IPS-NIHi7 (cell line): ENCODE data around the gene ECM2.
A peak's percentile ranks its signal among the peaks of the same experiment; 100 is the strongest.

Experiments
- DNase-seq: peaks from one replicate; pipeline ENCODE4 v3.0.0; 2012; ENCODE audit warnings: mixed read lengths; ENCODE audit errors: extremely low spot score

Gene ECM2

DNA sequence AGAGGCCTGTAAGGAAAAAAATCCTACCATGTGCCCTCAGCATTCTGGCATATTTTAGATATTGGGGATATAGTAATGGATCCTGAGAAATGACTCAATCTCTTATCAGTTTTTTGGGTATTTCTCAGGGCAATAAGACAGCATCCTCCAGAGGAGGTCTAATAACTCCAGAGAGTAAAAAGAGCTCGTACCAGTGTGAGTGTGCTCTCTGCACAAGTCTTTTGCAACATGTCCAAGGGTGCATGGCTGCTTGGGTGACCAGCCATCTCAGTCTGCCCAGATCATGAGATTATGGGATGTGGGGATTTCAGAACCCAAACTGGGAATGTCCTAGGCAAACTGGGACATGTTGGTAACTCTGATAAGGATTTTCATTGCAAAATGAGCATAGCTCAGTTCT lies 68.7 kb downstream of the ECM2 start:
- no peak for DNase-seq

GRCh38 chr9:92463984-92464383 lies 71.8 kb downstream of the ECM2 start:
- DNase-seq, result no peak

DNA sequence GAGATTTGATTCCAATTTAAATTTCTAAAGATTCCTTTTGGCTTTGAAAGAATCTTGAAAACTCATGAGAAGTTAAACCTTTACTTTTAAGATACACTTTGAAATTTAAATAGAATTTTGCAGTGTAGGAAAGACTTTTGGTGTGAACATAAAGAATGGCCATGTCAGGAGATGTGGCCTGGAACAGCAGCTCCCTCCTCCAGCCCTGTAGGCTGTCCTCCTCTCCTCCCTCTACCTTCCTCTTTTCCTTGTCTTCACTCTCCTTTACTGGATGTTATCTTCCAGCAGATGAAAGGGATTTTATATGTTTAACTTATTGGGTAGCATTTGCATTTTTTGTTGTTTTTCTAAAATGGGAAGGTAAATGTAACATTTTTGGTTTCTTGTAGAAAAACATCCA lies 72.4 kb downstream of the ECM2 start:
- no peak for DNase-seq

DNA sequence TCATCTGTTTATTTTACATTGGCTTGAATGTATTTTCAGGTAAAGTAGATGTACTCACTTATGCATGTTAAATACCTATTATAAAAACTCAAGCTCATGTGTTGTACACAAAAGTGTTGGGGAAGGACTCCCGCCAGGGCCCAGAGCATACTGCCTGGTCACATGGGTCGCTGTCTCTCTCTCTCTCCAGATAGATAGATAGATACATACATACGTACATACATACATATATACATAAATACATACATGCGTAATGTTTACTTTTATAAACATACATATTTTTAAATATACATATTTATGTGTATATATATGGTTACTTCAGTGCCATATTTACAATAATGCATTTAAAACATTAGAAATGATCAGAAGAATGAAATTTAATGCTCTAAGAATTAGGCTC lies 78.2 kb downstream of the ECM2 start:
- DNase-seq, result no peak

DNA sequence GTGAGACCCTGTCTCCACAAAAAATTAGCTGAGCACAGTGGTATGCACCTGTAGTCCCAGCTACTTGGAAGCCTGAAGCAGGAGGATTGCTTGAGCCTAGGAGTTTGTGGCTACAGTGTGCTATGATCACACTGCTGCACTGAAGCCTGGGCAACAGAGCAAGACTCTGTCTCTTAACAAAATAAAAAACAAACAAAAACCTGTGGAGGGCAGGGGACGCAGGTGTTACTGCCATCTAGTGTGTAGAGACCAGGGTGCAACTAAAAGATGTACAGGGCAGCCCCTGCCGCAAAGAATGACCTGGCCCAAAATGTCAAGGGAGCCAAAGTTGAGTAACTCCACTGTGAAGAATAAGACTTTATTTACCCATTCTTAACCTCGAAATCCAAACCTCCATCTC lies 80.6 kb downstream of the ECM2 start:
- peak; percentile 56 for DNase-seq

- no peak for DNase-seq
These were observed 89.3 kb downstream of the ECM2 start for GRCh38 chr9:92446536-92446935.
